ENCODE measurements around the gene WDFY4.

DNA sequence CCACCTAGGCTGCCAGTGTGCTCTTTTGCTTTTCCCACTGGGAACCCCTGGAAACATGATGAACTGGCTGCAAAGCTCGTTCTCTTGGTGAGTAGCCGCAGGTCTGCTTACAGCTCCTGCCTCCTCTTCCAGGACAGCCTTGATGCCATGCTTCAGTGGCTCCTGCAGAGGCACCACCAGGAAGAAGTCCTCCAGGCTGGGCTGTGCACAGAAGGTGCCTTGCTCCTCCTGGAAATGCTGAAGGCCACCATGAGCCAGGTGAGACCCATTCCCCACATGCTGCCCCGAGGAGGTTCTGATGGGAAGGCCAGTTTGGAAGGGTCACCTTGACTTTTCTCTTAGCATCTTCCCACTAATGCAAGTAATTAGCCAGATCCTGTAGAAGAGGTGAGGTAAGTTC is 129.2 kb downstream of the WDFY4 start:
- TF ChIP-seq, protein P1, sequence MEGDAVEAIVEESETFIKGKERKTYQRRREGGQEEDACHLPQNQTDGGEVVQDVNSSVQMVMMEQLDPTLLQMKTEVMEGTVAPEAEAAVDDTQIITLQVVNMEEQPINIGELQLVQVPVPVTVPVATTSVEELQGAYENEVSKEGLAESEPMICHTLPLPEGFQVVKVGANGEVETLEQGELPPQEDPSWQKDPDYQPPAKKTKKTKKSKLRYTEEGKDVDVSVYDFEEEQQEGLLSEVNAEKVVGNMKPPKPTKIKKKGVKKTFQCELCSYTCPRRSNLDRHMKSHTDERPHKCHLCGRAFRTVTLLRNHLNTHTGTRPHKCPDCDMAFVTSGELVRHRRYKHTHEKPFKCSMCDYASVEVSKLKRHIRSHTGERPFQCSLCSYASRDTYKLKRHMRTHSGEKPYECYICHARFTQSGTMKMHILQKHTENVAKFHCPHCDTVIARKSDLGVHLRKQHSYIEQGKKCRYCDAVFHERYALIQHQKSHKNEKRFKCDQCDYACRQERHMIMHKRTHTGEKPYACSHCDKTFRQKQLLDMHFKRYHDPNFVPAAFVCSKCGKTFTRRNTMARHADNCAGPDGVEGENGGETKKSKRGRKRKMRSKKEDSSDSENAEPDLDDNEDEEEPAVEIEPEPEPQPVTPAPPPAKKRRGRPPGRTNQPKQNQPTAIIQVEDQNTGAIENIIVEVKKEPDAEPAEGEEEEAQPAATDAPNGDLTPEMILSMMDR (IDR thresholded peaks at IDR 0.05), result no peak
- no peak for TF ChIP-seq POLR2A (IDR thresholded peaks at IDR 0.05)
